Neural progenitor cell (in vitro differentiated cells): ENCODE data around the gene TFE3.

Source experiments
- EZH2 ChIP-seq: fragments of 200-600 bp; sonication (generic); IDR thresholded peaks from 2 replicates; pipeline ENCODE4 v1.6.1; 2017; ENCODE audit warnings: antibody characterized with exemption, mild to moderate bottlenecking, moderate library complexity
- EZH2phosphoT487 ChIP-seq: fragments of 200-600 bp; sonication (generic); IDR thresholded peaks from 2 replicates; pipeline ENCODE4 v1.6.1; 2017; ENCODE audit warnings: antibody characterized with exemption
- TF ChIP-seq, protein P1 (sequence below): fragments of 200-600 bp; sonication (generic); IDR thresholded peaks from 2 replicates; pipeline ENCODE4 v1.5.1; 2017; ENCODE audit warnings: antibody characterized with exemption, mild to moderate bottlenecking

DNA sequence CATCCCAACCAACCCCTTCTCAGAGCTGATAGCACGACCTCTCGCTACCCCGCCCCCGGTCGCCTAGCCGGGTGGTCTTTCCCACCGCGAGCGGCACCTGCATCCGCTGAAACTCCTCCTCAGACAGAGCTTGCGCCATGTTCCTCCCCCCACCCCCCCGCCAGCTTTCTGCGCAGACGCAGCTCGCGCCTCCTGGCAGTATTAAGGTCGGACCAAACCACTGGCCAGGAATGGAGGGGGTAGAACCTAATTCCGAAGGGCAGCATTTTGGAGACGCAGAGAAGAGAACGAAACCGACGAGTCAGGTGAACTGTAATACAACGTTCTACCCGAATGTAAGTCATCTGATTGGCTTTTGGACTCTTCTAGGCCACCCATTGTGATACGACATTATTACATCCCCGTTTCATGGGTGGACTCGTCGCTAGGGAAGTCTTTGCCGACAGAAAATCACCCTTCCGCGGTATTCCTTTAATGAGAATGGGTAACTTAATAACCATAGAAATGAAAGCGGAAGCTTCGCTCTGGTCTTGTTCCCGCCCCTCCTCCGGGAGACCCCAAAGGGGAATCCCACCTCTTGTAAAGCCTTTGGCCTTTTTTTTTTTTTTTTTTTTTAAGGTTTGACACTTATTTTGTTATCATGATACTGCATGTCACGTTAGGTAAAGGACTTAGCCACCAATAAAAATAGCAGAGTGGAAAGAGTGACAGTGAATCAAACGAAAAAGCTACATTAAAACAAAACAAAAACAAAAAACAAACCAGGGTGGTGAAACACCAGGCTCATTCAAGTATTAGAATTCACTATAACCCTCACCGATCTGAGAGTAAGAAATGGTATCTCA is 40.8 kb downstream of the TFE3 start, which contains the start of gene GRIPAP1:
- TF ChIP-seq, protein P1, sequence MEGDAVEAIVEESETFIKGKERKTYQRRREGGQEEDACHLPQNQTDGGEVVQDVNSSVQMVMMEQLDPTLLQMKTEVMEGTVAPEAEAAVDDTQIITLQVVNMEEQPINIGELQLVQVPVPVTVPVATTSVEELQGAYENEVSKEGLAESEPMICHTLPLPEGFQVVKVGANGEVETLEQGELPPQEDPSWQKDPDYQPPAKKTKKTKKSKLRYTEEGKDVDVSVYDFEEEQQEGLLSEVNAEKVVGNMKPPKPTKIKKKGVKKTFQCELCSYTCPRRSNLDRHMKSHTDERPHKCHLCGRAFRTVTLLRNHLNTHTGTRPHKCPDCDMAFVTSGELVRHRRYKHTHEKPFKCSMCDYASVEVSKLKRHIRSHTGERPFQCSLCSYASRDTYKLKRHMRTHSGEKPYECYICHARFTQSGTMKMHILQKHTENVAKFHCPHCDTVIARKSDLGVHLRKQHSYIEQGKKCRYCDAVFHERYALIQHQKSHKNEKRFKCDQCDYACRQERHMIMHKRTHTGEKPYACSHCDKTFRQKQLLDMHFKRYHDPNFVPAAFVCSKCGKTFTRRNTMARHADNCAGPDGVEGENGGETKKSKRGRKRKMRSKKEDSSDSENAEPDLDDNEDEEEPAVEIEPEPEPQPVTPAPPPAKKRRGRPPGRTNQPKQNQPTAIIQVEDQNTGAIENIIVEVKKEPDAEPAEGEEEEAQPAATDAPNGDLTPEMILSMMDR, result no peak
- no peak for TF ChIP-seq EZH2phosphoT487
- no peak for TF ChIP-seq EZH2
